Hepatocyte (in vitro differentiated cells): ENCODE measurements around the gene PPP1R14B. TPM values are rescaled to one million over a fixed set of nuclear protein-coding genes. Genes with fewer than 3 reads are reported as not detected.
A peak's percentile ranks its signal among the peaks of the same experiment; 100 is the strongest.

Experiments
- DNase-seq: peaks from one replicate; pipeline ENCODE4 v3.0.0-alpha.2; 2016; ENCODE audit warnings: low spot score
- H2AFZ ChIP-seq: fragments of 200-600 bp; sonication (generic); 2 replicates; pipeline ENCODE4 v1.6.0; 2016; ENCODE audit warnings: antibody characterized with exemption, mild to moderate bottlenecking
- H3K27ac ChIP-seq: fragments of 200-600 bp; sonication (generic); 2 replicates; pipeline ENCODE4 v1.5.1; 2016; ENCODE audit warnings: mild to moderate bottlenecking
- H3K27me3 ChIP-seq: fragments of 200-600 bp; sonication (generic); 2 replicates; pipeline ENCODE4 v1.6.1; 2016
- H3K36me3 ChIP-seq: fragments of 200-600 bp; sonication (generic); replicated peaks from 2 replicates; pipeline ENCODE4 v1.5.1; 2016; ENCODE audit warnings: low read depth; ENCODE audit not compliant: insufficient read depth
- H3K4me1 ChIP-seq: fragments of 200-600 bp; sonication (generic); 2 replicates; pipeline ENCODE4 v1.5.1; 2016; ENCODE audit warnings: mild to moderate bottlenecking, moderate library complexity; ENCODE audit not compliant: insufficient read depth
- H3K4me2 ChIP-seq: fragments of 200-600 bp; sonication (generic); 2 replicates; pipeline ENCODE4 v1.6.0; 2016
- H3K4me3 ChIP-seq: fragments of 200-600 bp; sonication (generic); 2 replicates; pipeline ENCODE4 v1.5.1; 2016; ENCODE audit warnings: mild to moderate bottlenecking
- H3K79me2 ChIP-seq: fragments of 200-600 bp; sonication (generic); 2 replicates; pipeline ENCODE4 v1.6.0; 2017; ENCODE audit warnings: mild to moderate bottlenecking
- H3K9me2 ChIP-seq: fragments of 200-600 bp; sonication (generic); replicated peaks from 2 replicates; pipeline ENCODE4 v1.6.0; 2017; ENCODE audit warnings: mild to moderate bottlenecking; ENCODE audit not compliant: insufficient read depth
- H3K9me3 ChIP-seq: fragments of 200-600 bp; sonication (generic); 2 replicates; pipeline ENCODE4 v1.5.1; 2016; ENCODE audit warnings: low read depth, mild to moderate bottlenecking
- H4K20me1 ChIP-seq: fragments of 200-600 bp; sonication (generic); 2 replicates; pipeline ENCODE4 v1.6.0; 2016; ENCODE audit warnings: mild to moderate bottlenecking; ENCODE audit not compliant: insufficient read depth, poor library complexity, severe bottlenecking
- EZH2 ChIP-seq: fragments of 200-600 bp; sonication (generic); IDR thresholded peaks from 2 replicates; pipeline ENCODE4 v1.6.1; 2016; ENCODE audit warnings: antibody characterized with exemption, mild to moderate bottlenecking, borderline replicate concordance
- EZH2phosphoT487 ChIP-seq: fragments of 200-600 bp; sonication (generic); IDR thresholded peaks from one replicate; pipeline ENCODE4 v1.6.1; 2018; ENCODE audit warnings: antibody characterized with exemption, mild to moderate bottlenecking, low read depth, moderate library complexity; ENCODE audit not compliant: unreplicated experiment, severe bottlenecking
- WGBS: methylation state at CpG from one replicate; pipeline ENCODE4 v1.1.6; 2016; ENCODE audit warnings: low lambda C conversion rate; ENCODE audit errors: missing lambda C conversion rate; 5-methylcytosine and 5-hydroxymethylcytosine counted together
- polyA plus RNA-seq: library from polyadenylated mRNA; unstranded; fragments of >200 nt; fragmentation: Nextera tagmentation; extraction: Ambion mirVana; gene quantifications from 2 replicates; pipeline ENCODE4 v1.2.1, GENCODE V29; 2016
- total RNA-seq: library from RNA; depleted of rRNA; stranded (reverse); fragments of >200 nt; gene quantifications from 2 replicates; pipeline ENCODE4 v1.2.3, GENCODE V29; 2014
- TF ChIP-seq, protein P1 (sequence below): fragments of 200-600 bp; sonication (generic); IDR thresholded peaks from 2 replicates; pipeline ENCODE4 v1.5.1; 2016; ENCODE audit warnings: antibody characterized with exemption, mild to moderate bottlenecking; ENCODE audit not compliant: poor library complexity

Gene PPP1R14B
- total and polyA plus RNA-seq, 2 experiments from 2014 or later = 86.8 to 229 TPM

DNA sequence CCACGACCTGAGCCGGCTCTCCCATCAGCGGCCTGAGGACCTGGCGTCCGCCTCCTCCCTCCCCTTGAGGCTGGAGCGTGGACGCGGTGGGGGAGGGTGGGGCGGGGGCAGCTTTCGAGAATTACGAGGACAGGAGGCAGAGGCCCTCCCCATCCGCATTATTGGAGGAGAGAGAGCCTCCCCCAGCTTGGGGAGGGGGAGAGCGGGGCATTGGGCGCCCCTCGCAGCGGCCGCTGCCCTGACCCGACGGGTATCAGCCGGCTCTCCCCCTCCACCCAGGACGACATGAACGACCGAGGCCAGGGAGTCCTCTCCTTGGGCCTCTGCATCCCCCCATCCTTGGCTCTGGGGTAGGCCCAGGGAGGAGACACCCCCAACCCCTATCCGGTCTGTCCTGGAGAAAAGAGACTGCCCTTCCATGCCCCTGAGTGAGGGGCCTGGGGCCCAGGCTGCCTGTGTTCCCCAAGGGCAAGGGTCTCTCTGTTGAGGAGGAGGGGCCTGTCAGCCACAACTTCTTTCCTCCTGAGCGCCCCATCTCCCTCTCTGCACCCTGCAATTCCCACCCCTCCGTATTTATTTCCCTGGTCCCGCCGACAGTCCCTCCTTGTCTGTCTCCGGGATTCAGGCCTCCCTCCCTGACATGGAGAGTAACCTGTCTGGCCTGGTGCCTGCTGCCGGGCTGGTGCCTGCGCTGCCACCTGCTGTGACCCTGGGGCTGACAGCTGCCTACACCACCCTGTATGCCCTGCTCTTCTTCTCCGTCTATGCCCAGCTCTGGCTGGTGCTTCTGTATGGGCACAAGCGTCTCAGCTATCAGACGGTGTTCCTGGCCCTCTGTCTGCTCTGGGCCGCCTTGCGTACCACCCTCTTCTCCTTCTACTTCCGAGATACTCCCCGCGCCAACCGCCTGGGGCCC is 39.4 kb upstream of the PPP1R14B start:
- Histone ChIP-seq H3K36me3 (no peaks in the 10 kb centered on the region), H3K27me3 (peaks cover 16% of the 10 kb centered on the region), H3K4me3 (peak overlapping the region; percentile 63), H3K9me2 (no peaks in the 10 kb centered on the region), H2AFZ (peak overlapping the region; percentile 53), H3K4me2 (peak overlapping the region; percentile 94), H3K79me2 (peaks cover 13% of the 10 kb centered on the region), H3K4me1 (peaks cover 12% of the 10 kb centered on the region), H4K20me1 (no peaks in the 10 kb centered on the region), H3K27ac (peak overlapping the region; percentile 24), H3K9me3 (no peaks in the 10 kb centered on the region)
- no peak for DNase-seq
- no peak for TF ChIP-seq EZH2phosphoT487
- no peak for TF ChIP-seq EZH2
- TF ChIP-seq, protein P1, sequence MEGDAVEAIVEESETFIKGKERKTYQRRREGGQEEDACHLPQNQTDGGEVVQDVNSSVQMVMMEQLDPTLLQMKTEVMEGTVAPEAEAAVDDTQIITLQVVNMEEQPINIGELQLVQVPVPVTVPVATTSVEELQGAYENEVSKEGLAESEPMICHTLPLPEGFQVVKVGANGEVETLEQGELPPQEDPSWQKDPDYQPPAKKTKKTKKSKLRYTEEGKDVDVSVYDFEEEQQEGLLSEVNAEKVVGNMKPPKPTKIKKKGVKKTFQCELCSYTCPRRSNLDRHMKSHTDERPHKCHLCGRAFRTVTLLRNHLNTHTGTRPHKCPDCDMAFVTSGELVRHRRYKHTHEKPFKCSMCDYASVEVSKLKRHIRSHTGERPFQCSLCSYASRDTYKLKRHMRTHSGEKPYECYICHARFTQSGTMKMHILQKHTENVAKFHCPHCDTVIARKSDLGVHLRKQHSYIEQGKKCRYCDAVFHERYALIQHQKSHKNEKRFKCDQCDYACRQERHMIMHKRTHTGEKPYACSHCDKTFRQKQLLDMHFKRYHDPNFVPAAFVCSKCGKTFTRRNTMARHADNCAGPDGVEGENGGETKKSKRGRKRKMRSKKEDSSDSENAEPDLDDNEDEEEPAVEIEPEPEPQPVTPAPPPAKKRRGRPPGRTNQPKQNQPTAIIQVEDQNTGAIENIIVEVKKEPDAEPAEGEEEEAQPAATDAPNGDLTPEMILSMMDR = no peak
- WGBS = 60% methylated on average over 21 of the region's 40 CpGs

DNA sequence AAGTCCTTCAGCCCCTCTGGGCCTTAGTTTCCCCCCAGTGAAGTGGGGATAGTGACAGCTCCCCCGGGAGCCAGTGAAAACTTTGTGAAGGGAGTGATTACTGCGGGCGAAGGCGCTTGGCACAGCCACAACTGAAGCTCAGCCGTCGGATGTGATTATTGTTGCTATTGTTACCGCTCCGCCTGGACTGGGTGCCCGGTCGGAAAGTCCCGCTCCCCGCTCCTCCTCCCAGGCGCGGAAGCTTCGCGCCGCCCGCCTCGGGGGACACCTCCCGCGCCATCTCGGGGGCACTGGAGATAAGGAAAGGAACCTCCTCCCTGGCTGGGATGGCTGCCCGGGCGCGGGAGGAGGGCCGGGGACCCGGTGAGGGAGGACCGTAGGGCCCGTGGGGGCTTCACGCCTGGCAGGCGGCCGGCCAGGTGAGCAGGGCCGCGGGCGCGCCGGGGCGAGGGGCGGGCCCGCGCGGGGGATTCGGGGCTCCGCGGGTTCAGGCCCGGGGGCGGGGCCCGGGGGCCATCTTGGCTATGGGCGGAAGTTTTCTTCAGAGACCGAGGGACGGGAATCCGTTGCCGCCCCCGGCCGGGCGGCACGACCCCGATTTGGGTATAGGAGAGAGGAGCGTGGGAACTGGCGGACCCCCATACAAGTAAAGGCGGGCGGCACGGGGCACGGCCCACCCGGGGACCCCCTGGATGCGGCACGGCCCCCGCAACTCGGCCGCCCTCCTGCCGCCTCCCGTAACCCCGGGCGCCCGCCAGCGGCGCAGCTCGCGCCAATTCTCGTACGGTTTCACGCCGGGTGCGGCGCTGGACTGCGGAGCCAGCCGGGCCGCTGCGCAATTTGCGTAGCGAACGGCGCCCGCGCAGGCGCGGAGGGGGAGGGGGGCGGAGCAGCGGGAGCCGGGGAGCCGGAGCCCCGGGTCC is 38.5 kb upstream of the PPP1R14B start, which contains the start of gene GPR137:
Gene GPR137 (plus strand): TSS at position 887 of the 923 bp plus-strand sequence. CDS start 677 bp downstream, outside the sequence.
- TF ChIP-seq EZH2 = no peak
- TF ChIP-seq, protein P1 = no peak
- no peak for TF ChIP-seq EZH2phosphoT487
- Histone ChIP-seq H3K9me3 (no peaks in the 10 kb centered on the region), H3K27me3 (peaks cover 7% of the 10 kb centered on the region), H4K20me1 (no peaks in the 10 kb centered on the region), H3K27ac (peak within 1 kb of the TSS; percentile 97), H2AFZ (peak within 1 kb of the TSS; percentile 87), H3K36me3 (no peaks in the 10 kb centered on the region), H3K79me2 (peaks cover 16% of the 10 kb centered on the region), H3K9me2 (no peaks in the 10 kb centered on the region), H3K4me3 (peak within 1 kb of the TSS; percentile 84), H3K4me2 (peak within 1 kb of the TSS; percentile 94), H3K4me1 (peaks cover 12% of the 10 kb centered on the region)
- peak; percentile 93 for DNase-seq
- WGBS = 2% methylated on average over 49 of the region's 102 CpGs

DNA sequence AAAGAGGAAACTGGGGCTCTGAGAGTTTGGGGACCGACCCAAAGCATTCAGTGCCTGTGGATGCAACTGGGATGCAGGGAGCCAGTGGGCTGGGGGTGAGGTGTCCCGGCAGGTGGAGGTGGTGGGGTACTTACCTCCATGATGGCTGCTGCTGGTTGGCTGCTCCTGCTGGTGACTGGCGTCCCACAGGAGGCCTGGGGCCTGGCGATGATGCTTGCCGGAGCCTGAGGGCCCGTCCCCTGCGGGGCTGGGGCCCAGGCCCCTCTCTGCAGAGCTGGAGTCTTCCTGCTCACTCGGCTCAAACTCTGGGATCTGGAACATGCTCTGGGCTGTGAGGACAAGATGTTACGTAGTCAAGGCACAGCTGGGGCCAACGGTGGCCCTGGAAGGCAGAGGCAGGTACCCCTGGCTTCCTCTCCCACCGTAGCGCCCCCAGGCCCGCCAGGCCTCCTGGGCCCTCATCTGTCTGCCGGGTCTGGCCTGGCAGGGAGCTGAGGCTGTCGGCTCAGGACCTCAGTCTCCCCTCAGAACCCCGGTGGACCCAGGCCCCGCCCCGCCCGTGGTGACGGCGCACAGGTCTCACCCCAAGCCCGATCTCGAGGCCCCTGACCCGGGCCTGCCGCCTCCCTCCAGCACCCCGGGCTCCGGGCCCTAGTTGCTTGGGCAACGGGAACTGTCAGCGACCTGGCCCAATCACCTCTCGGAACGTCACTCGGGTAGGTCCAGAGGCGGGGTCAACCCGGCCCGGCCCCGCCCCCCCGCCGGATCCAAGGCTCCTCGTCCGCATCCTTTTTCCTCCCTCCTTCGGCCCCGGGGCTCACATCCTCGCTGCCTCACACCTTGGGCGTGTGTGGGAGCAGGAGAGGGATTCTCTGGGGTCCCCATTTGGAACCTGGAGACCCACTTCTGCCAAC is 37.6 kb upstream of the PPP1R14B start, which contains the start of gene BAD:
Gene BAD (minus strand): TSS at position 618 of the 914 bp plus-strand sequence. CDS start 297 bp downstream, at position 321.
- peak within 1 kb of the TSS; percentile 97 for H3K27ac ChIP-seq
- TF ChIP-seq EZH2 = no peak
- no peak for TF ChIP-seq EZH2phosphoT487
- TF ChIP-seq, protein P1 = no peak
- peaks cover 16% of the 10 kb centered on the region for H3K79me2 ChIP-seq
- peak; percentile 97 for DNase-seq
- H3K4me2 ChIP-seq = peak within 1 kb of the TSS; percentile 94
- no peaks in the 10 kb centered on the region for H3K27me3 ChIP-seq
- H3K4me3 ChIP-seq = peak within 1 kb of the TSS; percentile 84
- H3K9me2 ChIP-seq = no peaks in the 10 kb centered on the region
- no peaks in the 10 kb centered on the region for H3K9me3 ChIP-seq
- H3K36me3 ChIP-seq = no peaks in the 10 kb centered on the region
- H2AFZ ChIP-seq = peak within 1 kb of the TSS; percentile 87
- 6% methylated on average over 33 of the region's 44 CpGs for WGBS
- no peaks in the 10 kb centered on the region for H4K20me1 ChIP-seq
- peaks cover 12% of the 10 kb centered on the region for H3K4me1 ChIP-seq
